OCI-LY3 (cell line): ENCODE measurements around the gene RFPL3.

Source experiments
- CTCF ChIP-seq: fragments of 200-600, 300-600 bp; sonication (generic); IDR thresholded peaks from 2 replicates; pipeline ENCODE4 v1.5.1; 2014; ENCODE audit warnings: antibody characterized with exemption, low read length, low read depth
- EZH2phosphoT487 ChIP-seq: fragments of 200-600 bp; shearing (Covaris generic); IDR thresholded peaks from 2 replicates; pipeline ENCODE4 v1.6.1; 2018; ENCODE audit warnings: antibody characterized with exemption, mixed run types, low read depth

GRCh38 chr22:32396746-32397145 lies 39.1 kb downstream of the RFPL3 start:
- no peak for TF ChIP-seq CTCF
- no peak for TF ChIP-seq EZH2phosphoT487
